ENCODE data around the gene SPOPL.
"Not testable (repeated sequence)": the region's sequence is repeated elsewhere in the genome, so short reads cannot be mapped to it uniquely, and the experiment has no call there.

SPOPL gene

DNA sequence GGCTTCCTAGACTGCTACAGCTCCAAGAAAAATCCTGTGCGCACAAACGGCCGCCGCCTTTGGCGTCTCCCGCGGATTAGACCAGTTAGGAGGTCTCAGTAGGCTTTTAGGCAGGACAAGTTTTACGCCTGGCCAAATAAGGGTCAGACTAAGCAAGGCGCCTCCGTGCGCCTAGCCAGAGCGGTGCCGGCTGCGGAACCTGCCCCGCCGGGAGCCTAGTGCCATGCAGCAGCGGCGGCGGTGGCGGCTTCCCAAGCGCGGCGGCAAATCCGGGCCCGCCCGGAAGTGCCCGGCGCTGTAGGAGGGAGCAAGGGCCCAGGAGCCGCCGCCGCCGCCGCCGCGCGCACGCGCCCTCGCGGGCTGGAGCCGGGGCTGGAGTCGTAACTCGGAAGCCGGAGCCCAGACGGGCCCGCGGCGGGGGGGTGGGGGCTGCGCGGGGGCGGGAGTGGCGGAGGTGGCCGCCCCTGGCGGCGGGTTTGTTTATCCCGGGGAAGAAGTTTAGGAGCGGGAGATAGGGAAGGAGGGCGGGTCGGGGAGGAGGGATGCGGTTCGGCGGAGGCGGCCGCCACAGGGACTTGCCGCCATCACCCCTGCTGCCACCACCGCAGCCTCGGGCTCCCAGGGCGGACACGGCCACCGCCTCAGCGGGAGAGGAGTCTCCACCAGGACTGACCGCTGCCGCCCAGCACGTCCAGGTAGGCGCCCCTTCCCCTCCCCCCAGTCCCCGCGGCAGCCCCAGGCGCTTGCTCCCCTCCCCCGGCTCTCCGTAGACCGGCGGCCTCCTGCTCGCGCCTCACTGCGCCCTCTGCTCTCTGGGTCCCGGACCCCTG is at the start of gene SPOPL:
Gene SPOPL (plus strand): TSS at position 346 of the 830 bp plus-strand sequence. CDS start 48,447 bp downstream, outside the sequence.
- H3K4me3 ChIP-seq (ENCODE audit: low read depth, low read length), result peak within 1 kb of the TSS; percentile 96
- TF ChIP-seq, protein P1, sequence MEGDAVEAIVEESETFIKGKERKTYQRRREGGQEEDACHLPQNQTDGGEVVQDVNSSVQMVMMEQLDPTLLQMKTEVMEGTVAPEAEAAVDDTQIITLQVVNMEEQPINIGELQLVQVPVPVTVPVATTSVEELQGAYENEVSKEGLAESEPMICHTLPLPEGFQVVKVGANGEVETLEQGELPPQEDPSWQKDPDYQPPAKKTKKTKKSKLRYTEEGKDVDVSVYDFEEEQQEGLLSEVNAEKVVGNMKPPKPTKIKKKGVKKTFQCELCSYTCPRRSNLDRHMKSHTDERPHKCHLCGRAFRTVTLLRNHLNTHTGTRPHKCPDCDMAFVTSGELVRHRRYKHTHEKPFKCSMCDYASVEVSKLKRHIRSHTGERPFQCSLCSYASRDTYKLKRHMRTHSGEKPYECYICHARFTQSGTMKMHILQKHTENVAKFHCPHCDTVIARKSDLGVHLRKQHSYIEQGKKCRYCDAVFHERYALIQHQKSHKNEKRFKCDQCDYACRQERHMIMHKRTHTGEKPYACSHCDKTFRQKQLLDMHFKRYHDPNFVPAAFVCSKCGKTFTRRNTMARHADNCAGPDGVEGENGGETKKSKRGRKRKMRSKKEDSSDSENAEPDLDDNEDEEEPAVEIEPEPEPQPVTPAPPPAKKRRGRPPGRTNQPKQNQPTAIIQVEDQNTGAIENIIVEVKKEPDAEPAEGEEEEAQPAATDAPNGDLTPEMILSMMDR (IDR thresholded peaks at IDR 0.05; ENCODE audit: insufficient read depth, low read depth, low read length, missing control alignments), result no peak
- peak; percentile 92 for DNase-seq (ENCODE audit: low read depth)

DNA sequence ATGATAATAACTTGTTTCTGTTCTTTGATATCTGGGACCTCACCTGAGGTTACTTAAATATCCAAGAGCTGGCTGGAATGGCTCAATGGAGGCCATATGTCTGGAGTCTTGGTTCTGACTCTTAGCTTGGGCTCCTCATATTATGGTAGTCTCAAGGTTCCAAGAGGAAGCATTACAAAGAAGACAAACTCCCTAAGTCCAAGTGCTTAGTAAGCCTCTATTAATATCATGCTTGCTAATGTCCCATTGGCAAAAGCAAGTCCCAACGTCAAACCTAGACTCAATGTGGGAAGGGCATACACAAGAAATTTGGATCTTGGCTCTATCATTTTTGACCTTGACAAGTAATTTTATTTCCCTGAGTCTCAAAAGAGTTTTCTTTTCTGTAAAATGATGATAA is 49.2 kb upstream of the SPOPL start:
- TF ChIP-seq, protein P1 (IDR thresholded peaks at IDR 0.05; ENCODE audit: insufficient read depth, low read depth, low read length, missing control alignments), result no peak
- no peak for DNase-seq (ENCODE audit: low read depth)
- no peak overlapping the region for H3K4me3 ChIP-seq (ENCODE audit: low read depth, low read length)

DNA sequence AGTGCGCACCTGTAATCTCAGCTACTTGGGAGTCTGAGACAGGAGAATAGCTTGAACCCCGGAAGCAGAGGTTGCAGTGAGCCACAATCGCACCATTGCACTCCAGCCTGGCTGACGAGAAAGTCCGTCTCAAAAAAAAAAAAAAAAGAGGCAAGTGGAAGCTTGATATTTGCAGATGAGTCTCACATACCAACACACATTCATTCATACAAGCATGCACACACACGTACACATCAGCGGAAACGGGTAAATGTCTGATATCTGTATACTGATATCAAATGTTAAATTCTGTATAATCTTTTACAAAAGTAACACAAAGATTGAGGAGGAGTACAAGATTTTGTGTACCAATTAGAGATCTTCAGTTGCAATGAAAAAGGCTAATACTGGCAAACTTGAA is 47.8 kb upstream of the SPOPL start:
- TF ChIP-seq, protein P1 (IDR thresholded peaks at IDR 0.05; ENCODE audit: insufficient read depth, low read depth, low read length, missing control alignments), result no peak
- H3K4me3 ChIP-seq (ENCODE audit: low read depth, low read length), result no peak overlapping the region
- DNase-seq (ENCODE audit: low read depth), result no peak

DNA sequence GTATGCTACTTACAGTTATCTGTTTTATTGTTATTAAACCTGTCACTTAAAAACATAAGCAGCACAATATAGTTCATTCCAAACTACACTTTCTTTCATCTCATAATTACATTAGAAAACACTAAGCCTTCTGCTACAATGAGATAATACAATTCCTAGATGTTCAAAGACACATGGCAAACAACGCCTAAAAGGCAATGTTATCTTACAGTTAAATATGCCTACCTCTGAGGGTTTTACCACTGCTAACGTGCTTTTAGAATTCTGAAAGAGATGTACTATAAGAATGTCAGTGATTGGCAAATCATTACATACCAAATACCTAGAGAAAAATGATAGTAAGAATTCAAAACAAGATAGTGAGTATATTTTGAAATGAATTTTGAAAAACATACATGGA is 46.8 kb upstream of the SPOPL start:
- no peak for DNase-seq (ENCODE audit: low read depth)
- no peak overlapping the region for H3K4me3 ChIP-seq (ENCODE audit: low read depth, low read length)
- TF ChIP-seq, protein P1 (IDR thresholded peaks at IDR 0.05; ENCODE audit: insufficient read depth, low read depth, low read length, missing control alignments), result no peak

DNA sequence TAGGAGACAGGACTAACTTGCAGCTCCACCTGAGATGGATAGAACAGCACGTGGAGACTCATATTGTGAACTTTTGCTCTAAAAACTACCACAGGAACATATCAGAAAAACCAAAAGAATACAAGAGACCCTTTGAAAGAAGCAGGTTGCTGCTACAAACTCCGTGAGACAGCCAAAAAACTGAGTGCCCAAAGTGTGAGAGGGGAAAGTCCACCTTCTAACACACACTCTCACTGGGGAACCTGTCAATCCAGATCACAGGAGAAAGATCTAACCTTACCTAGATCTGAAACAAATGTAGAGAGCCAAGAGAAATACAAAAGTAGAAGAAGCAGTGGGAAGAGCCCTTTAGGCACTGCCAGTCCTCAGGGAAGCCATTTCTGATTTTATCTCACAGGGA is 46.3 kb upstream of the SPOPL start:
- TF ChIP-seq, protein P1 (IDR thresholded peaks at IDR 0.05; ENCODE audit: insufficient read depth, low read depth, low read length, missing control alignments), result no peak
- DNase-seq (ENCODE audit: low read depth), result no peak
- no peak overlapping the region for H3K4me3 ChIP-seq (ENCODE audit: low read depth, low read length)

DNA sequence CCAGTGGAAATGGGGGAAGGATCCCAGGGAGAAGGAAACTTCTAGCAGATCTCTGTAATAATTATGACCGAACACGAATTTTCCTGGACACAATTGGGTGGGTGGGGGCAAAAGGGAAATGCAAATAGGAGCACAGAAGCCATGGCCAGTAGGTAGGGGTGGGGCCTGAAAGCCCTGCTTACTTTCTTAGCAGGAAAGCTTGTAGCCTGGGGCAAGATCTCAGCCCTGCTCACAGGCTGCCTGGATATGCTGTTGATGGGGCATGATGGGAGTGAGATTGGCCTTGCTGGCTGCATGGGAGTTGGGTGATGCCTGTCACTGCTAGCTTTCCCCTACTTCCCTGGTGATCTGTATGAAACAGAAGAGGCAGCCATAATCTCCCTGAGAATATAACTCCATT is 45.9 kb upstream of the SPOPL start:
- no peak for DNase-seq (ENCODE audit: low read depth)
- H3K4me3 ChIP-seq (ENCODE audit: low read depth, low read length), result no peak overlapping the region
- TF ChIP-seq, protein P1 (IDR thresholded peaks at IDR 0.05; ENCODE audit: insufficient read depth, low read depth, low read length, missing control alignments), result no peak

DNA sequence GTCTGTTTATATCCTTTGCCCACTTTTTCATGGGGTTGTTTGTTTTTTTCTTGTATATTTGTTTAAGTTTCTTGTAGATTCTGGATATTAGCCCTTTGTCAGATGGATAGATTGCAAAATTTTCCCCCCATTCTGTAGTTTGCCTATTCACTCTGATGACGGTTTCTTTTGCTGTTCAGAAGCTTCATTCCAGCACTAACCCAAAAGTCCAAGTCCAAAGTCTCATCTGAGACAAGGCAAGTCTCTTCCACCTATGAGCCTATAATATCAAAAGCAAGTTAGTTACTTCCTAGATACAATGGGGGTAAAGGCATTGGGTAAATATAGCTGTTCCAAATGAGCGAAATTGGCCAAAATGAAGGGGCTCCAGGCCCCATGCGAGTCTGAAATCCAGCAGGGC is 38.9 kb upstream of the SPOPL start:
- not testable (repeated sequence) for DNase-seq (ENCODE audit: low read depth); H3K4me3 ChIP-seq (ENCODE audit: low read depth, low read length)
